HEK293 (cell line): ENCODE data around the gene SAMD11.

Experiments
- CTCF ChIA-PET: fragments of 350-600 bp; formaldehyde crosslinking; extraction: SDS; loops from one replicate; lab custom pipeline; 2021; ENCODE audit warnings: antibody characterized with exemption; lab: Yijun Ruan, JAX
- POLR2A ChIA-PET: fragments of 300-600 bp; formaldehyde crosslinking; extraction: SDS; loops from one replicate; lab custom pipeline; 2020; ENCODE audit warnings: antibody characterized with exemption, inconsistent platforms; lab: Yijun Ruan, JAX
- H3K27ac ChIP-seq: fragments of 200-500 bp; sonication (Bioruptor generic); 2 replicates; pipeline ENCODE4 v1.5.1; 2014; ENCODE audit warnings: low read depth, low read length, control low read depth, inconsistent platforms; ENCODE audit errors: extremely low read depth
- H3K36me3 ChIP-seq, 2 experiments: fragments of 200-500 bp in 1 of 2; sonication (Bioruptor generic) in 1 of 2; 1 replicate in 1 of 2; 2 replicates in 1 of 2; pipeline ENCODE4 v1.5.1; 2014 to 2017; ENCODE audit warnings: inconsistent platforms in 2 of 2, low read length in 2 of 2; ENCODE audit not compliant: control insufficient read depth in 2 of 2, insufficient read depth in 1 of 2
- H3K4me1 ChIP-seq: fragments of 200-500 bp; sonication (Bioruptor generic); 2 replicates; pipeline ENCODE4 v1.5.1; 2014; ENCODE audit warnings: mild to moderate bottlenecking, low read length, inconsistent platforms; ENCODE audit not compliant: control insufficient read depth, insufficient read depth
- H3K4me3 ChIP-seq: 2 replicates; pipeline ENCODE4 v1.5.1; 2011; ENCODE audit warnings: low read depth, mild to moderate bottlenecking, control low read depth, low read length, moderate library complexity
- H3K9me3 ChIP-seq: fragments of 200-500 bp; sonication (Bioruptor generic); 2 replicates; pipeline ENCODE4 v1.5.1; 2014; ENCODE audit warnings: low read depth, low read length, inconsistent platforms; ENCODE audit not compliant: control insufficient read depth, insufficient read depth
- FEZF1 ChIP-seq: fragments of 450-650 bp; formaldehyde crosslinking; IDR thresholded peaks from 2 replicates; pipeline ENCODE4 v1.5.1; 2016; ENCODE audit warnings: missing biosample characterization, missing genetic modification characterization
- GLI2 ChIP-seq: fragments of 450-650 bp; formaldehyde crosslinking; IDR thresholded peaks from 2 replicates; pipeline ENCODE4; 2017; ENCODE audit warnings: missing biosample characterization, missing genetic modification characterization, low read depth, borderline replicate concordance
- MEIS1 ChIP-seq: sonication (generic); formaldehyde crosslinking; IDR thresholded peaks from 2 replicates; pipeline ENCODE4 v1.8.1; 2022; ENCODE audit warnings: missing genetic modification reagents, mild to moderate bottlenecking, borderline replicate concordance
- PRDM1 ChIP-seq: fragments of 450-650 bp; formaldehyde crosslinking; IDR thresholded peaks from 2 replicates; pipeline ENCODE4; 2016; ENCODE audit warnings: missing biosample characterization, missing genetic modification characterization
- PRDM4 ChIP-seq: fragments of 450-650 bp; formaldehyde crosslinking; IDR thresholded peaks from 2 replicates; pipeline ENCODE4 v1.5.1; 2017; ENCODE audit warnings: missing biosample characterization, missing genetic modification characterization
- SETDB1 ChIP-seq: IDR thresholded peaks from one replicate; pipeline ENCODE4 v1.6.1; 2017; ENCODE audit warnings: mild to moderate bottlenecking, low read length, moderate library complexity, mixed read lengths; ENCODE audit not compliant: insufficient read length
- ZBTB1 ChIP-seq: fragments of 450-650 bp; formaldehyde crosslinking; IDR thresholded peaks from 2 replicates; pipeline ENCODE4 v1.5.1; 2016; ENCODE audit warnings: missing biosample characterization, missing genetic modification characterization
- ZBTB17 ChIP-seq: fragments of 450-650 bp; formaldehyde crosslinking; IDR thresholded peaks from 2 replicates; pipeline ENCODE4 v1.5.1; 2016; ENCODE audit warnings: missing biosample characterization, missing genetic modification characterization
- ZBTB21 ChIP-seq: fragments of 450-650 bp; formaldehyde crosslinking; IDR thresholded peaks from 2 replicates; pipeline ENCODE4 v1.5.1; 2017; ENCODE audit warnings: missing biosample characterization, missing genetic modification characterization
- ZFP37 ChIP-seq: fragments of 450-650 bp; formaldehyde crosslinking; IDR thresholded peaks from 2 replicates; pipeline ENCODE4 v1.5.1; 2016; ENCODE audit warnings: missing biosample characterization, missing genetic modification characterization
- ZFP69B ChIP-seq: fragments of 450-650 bp; formaldehyde crosslinking; IDR thresholded peaks from 2 replicates; pipeline ENCODE4 v1.5.1; 2016; ENCODE audit warnings: missing biosample characterization, missing genetic modification characterization
- ZNF112 ChIP-seq: fragments of 450-650 bp; formaldehyde crosslinking; IDR thresholded peaks from 2 replicates; pipeline ENCODE4 v1.5.0; 2017; ENCODE audit warnings: missing biosample characterization, missing genetic modification characterization
- ZNF16 ChIP-seq: fragments of 450-650 bp; formaldehyde crosslinking; IDR thresholded peaks from 2 replicates; pipeline ENCODE4 v1.5.1; 2016; ENCODE audit warnings: low read depth, missing biosample characterization, missing genetic modification characterization
- ZNF2 ChIP-seq: fragments of 450-650 bp; formaldehyde crosslinking; IDR thresholded peaks from 2 replicates; pipeline ENCODE4 v1.5.1; 2016; ENCODE audit warnings: missing biosample characterization, missing genetic modification characterization
- ZNF221 ChIP-seq: fragments of 450-650 bp; formaldehyde crosslinking; IDR thresholded peaks from 2 replicates; pipeline ENCODE4 v1.5.1; 2017; ENCODE audit warnings: missing biosample characterization, missing genetic modification characterization, borderline replicate concordance
- ZNF24 ChIP-seq: fragments of 450-650 bp; formaldehyde crosslinking; IDR thresholded peaks from 2 replicates; pipeline ENCODE4 v1.5.1; 2016; ENCODE audit warnings: missing biosample characterization, missing genetic modification characterization
- ZNF248 ChIP-seq: fragments of 450-650 bp; formaldehyde crosslinking; IDR thresholded peaks from 2 replicates; pipeline ENCODE4 v1.5.1; 2017; ENCODE audit warnings: missing biosample characterization, missing genetic modification characterization
- ZNF37A ChIP-seq: fragments of 450-650 bp; IDR thresholded peaks from 2 replicates; pipeline ENCODE4 v1.5.1; 2018; ENCODE audit warnings: missing biosample characterization, missing genetic modification characterization
- ZNF426 ChIP-seq: fragments of 450-650 bp; formaldehyde crosslinking; IDR thresholded peaks from 2 replicates; pipeline ENCODE4 v1.5.1; 2017; ENCODE audit warnings: missing biosample characterization, missing genetic modification characterization, mild to moderate bottlenecking, inconsistent platforms, moderate library complexity
- ZNF473 ChIP-seq: fragments of 450-650 bp; formaldehyde crosslinking; IDR thresholded peaks from 2 replicates; pipeline ENCODE4 v1.5.1; 2017; ENCODE audit warnings: missing biosample characterization, missing genetic modification characterization
- ZNF514 ChIP-seq: fragments of 450-650 bp; formaldehyde crosslinking; IDR thresholded peaks from 2 replicates; pipeline ENCODE4 v1.5.1; 2016; ENCODE audit warnings: missing biosample characterization, missing genetic modification characterization
- ZNF555 ChIP-seq: fragments of 450-650 bp; formaldehyde crosslinking; conservative IDR thresholded peaks from 2 replicates; pipeline ENCODE4 v1.5.1; 2017; ENCODE audit warnings: missing biosample characterization, mild to moderate bottlenecking, missing genetic modification characterization, inconsistent platforms
- ZNF610 ChIP-seq: fragments of 450-650 bp; formaldehyde crosslinking; IDR thresholded peaks from 2 replicates; pipeline ENCODE4 v1.5.1; 2016; ENCODE audit warnings: missing biosample characterization, missing genetic modification characterization, borderline replicate concordance
- ZNF639 ChIP-seq: fragments of 450-650 bp; formaldehyde crosslinking; IDR thresholded peaks from 2 replicates; pipeline ENCODE4 v1.5.1; 2016; ENCODE audit warnings: missing biosample characterization, missing genetic modification characterization
- ZNF837 ChIP-seq: fragments of 450-650 bp; formaldehyde crosslinking; IDR thresholded peaks from 2 replicates; pipeline ENCODE4 v1.5.1; 2016; ENCODE audit warnings: missing biosample characterization, missing genetic modification characterization
- ZSCAN16 ChIP-seq: fragments of 450-650 bp; formaldehyde crosslinking; IDR thresholded peaks from 2 replicates; pipeline ENCODE4 v1.5.1; 2016; ENCODE audit warnings: missing biosample characterization, missing genetic modification characterization
- TF ChIP-seq, protein P1 (sequence below): fragments of 450-650 bp; formaldehyde crosslinking; IDR thresholded peaks from 2 replicates; pipeline ENCODE4 v1.5.1; 2016; ENCODE audit warnings: missing biosample characterization, missing genetic modification characterization
- TF ChIP-seq, protein P2 (sequence below): fragments of 450-650 bp; formaldehyde crosslinking; IDR thresholded peaks from 2 replicates; pipeline ENCODE4 v1.5.1; 2016; ENCODE audit warnings: missing biosample characterization, missing genetic modification characterization
- TF ChIP-seq, protein P3 (sequence below): fragments of 450-650 bp; formaldehyde crosslinking; optimal IDR thresholded peaks from 2 replicates; pipeline ENCODE3; 2016; ENCODE audit warnings: missing biosample characterization, mild to moderate bottlenecking, missing genetic modification characterization

The SAMD11 gene

DNA sequence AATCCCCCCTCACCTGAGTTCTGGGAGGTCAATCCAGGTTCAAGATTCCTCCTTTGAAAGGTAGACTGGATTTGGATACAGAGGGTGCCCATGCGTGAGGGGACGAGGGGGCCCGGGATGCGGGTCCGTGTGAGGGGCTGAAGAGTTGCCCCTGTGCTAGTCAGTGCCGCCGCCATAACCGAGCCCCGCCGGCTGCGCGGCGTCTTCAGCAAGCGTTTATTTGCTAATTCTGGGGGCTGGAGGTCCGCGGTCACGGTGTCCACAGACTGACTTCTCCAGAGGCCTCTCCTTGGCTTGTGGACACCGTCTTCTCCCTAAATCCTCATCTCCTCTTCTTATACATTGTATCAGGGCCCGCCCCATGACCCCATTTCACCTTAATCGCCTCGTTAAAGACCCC, 20.9 kb upstream of the SAMD11 start:
- ChIA-PET POLR2A (interaction anchor here (0.7 kb wide), 1 partner anchor 94 kb away, joined by 4 read pairs; no protein-coding TSS in a partner anchor), CTCF (interaction anchor here (0.6 to 1.0 kb wide), 3 partner anchors 29 to 534 kb away, joined by 3 read pairs; no protein-coding TSS in a partner anchor)
- no peaks in the 10 kb centered on the region for H3K9me3 ChIP-seq

DNA sequence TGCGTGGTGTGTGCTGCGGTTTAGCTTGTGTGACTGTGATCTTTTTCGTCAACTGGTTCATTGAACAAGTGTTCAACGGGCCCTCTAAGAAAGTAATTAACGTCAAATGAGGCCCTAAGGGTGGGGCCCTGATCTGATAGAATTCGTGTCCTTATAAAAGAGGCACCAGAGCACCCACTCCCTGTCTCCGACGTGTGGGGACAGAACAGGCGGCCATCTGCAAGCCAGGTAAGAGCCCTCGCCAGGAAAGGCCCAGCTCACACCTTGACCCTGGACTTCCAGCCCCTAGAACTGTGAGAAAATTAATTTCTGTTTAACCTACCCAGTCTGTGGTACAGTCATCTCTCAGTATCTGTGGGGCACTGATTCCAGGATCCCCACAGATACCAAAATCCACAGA, 20.4 kb upstream of the SAMD11 start:
- POLR2A ChIA-PET, result no interaction called here
- no peaks in the 10 kb centered on the region for H3K36me3 ChIP-seq
- CTCF ChIA-PET, result interaction anchor here (0.6 to 1.0 kb wide), 2 partner anchors 29 to 533 kb away, joined by 3 read pairs; no protein-coding TSS in a partner anchor
- no peak for TF ChIP-seq ZNF473 (tag by site-specific recombination)
- no peak for TF ChIP-seq ZNF2 (tag by site-specific recombination)
- TF ChIP-seq ZNF37A (tag by site-specific recombination), result no peak
- TF ChIP-seq ZNF837 (tag by site-specific recombination), result no peak
- no peak for TF ChIP-seq PRDM1 (tag by site-specific recombination)
- TF ChIP-seq ZSCAN16 (tag by site-specific recombination), result no peak
- no peak for TF ChIP-seq ZFP69B (tag by site-specific recombination)
- no peak for TF ChIP-seq GLI2
- no peak for TF ChIP-seq ZNF248 (tag by site-specific recombination)
- TF ChIP-seq ZNF221 (tag by site-specific recombination), result no peak
- TF ChIP-seq, protein P1, sequence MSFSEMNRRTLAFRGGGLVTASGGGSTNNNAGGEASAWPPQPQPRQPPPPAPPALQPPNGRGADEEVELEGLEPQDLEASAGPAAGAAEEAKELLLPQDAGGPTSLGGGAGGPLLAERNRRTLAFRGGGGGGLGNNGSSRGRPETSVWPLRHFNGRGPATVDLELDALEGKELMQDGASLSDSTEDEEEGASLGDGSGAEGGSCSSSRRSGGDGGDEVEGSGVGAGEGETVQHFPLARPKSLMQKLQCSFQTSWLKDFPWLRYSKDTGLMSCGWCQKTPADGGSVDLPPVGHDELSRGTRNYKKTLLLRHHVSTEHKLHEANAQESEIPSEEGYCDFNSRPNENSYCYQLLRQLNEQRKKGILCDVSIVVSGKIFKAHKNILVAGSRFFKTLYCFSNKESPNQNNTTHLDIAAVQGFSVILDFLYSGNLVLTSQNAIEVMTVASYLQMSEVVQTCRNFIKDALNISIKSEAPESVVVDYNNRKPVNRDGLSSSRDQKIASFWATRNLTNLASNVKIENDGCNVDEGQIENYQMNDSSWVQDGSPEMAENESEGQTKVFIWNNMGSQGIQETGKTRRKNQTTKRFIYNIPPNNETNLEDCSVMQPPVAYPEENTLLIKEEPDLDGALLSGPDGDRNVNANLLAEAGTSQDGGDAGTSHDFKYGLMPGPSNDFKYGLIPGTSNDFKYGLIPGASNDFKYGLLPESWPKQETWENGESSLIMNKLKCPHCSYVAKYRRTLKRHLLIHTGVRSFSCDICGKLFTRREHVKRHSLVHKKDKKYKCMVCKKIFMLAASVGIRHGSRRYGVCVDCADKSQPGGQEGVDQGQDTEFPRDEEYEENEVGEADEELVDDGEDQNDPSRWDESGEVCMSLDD (tag by site-specific recombination), result no peak

More for the DNA sequence above, 20.9 kb upstream of the SAMD11 start:
- H3K27ac ChIP-seq, result no peak overlapping the region
- no peak overlapping the region for H3K4me3 ChIP-seq
- peaks cover 5% of the 10 kb centered on the region; the same call in 1 of the 2 replicates for H3K4me1 ChIP-seq
- no peaks in the 10 kb centered on the region for H3K36me3 ChIP-seq
- no peak for TF ChIP-seq ZNF16 (tag by site-specific recombination)
- no peak for TF ChIP-seq PRDM4 (tag by site-specific recombination)
- no peak for TF ChIP-seq ZBTB17 (tag by site-specific recombination)
- no peak for TF ChIP-seq ZSCAN16 (tag by site-specific recombination)
- no peak for TF ChIP-seq ZNF426 (tag by site-specific recombination)
- TF ChIP-seq, protein P2, sequence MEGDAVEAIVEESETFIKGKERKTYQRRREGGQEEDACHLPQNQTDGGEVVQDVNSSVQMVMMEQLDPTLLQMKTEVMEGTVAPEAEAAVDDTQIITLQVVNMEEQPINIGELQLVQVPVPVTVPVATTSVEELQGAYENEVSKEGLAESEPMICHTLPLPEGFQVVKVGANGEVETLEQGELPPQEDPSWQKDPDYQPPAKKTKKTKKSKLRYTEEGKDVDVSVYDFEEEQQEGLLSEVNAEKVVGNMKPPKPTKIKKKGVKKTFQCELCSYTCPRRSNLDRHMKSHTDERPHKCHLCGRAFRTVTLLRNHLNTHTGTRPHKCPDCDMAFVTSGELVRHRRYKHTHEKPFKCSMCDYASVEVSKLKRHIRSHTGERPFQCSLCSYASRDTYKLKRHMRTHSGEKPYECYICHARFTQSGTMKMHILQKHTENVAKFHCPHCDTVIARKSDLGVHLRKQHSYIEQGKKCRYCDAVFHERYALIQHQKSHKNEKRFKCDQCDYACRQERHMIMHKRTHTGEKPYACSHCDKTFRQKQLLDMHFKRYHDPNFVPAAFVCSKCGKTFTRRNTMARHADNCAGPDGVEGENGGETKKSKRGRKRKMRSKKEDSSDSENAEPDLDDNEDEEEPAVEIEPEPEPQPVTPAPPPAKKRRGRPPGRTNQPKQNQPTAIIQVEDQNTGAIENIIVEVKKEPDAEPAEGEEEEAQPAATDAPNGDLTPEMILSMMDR (tag by site-specific recombination), result no peak
- no peak for TF ChIP-seq FEZF1 (tag by site-specific recombination)
- TF ChIP-seq, protein P3, sequence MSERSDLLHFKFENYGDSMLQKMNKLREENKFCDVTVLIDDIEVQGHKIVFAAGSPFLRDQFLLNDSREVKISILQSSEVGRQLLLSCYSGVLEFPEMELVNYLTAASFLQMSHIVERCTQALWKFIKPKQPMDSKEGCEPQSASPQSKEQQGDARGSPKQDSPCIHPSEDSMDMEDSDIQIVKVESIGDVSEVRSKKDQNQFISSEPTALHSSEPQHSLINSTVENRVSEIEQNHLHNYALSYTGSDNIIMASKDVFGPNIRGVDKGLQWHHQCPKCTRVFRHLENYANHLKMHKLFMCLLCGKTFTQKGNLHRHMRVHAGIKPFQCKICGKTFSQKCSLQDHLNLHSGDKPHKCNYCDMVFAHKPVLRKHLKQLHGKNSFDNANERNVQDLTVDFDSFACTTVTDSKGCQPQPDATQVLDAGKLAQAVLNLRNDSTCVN, result no peak
- no peak for TF ChIP-seq ZNF610 (tag by site-specific recombination)
- no peak for TF ChIP-seq ZBTB21 (tag by site-specific recombination)
- no peak for TF ChIP-seq ZNF639 (tag by site-specific recombination)
- no peak for TF ChIP-seq ZNF112 (tag by site-specific recombination)
- TF ChIP-seq MEIS1 (CRISPR knock-in tag), result no peak
- TF ChIP-seq ZNF555 (tag by site-specific recombination), result no peak
- TF ChIP-seq SETDB1, result no peak
- no peak for TF ChIP-seq ZNF24 (tag by site-specific recombination)
- no peak for TF ChIP-seq ZNF514 (tag by site-specific recombination)
- TF ChIP-seq ZFP37 (tag by site-specific recombination), result no peak
- TF ChIP-seq ZBTB1 (tag by site-specific recombination), result no peak

More for the DNA sequence above, 20.4 kb upstream of the SAMD11 start:
- no peaks in the 10 kb centered on the region for H3K9me3 ChIP-seq
- H3K27ac ChIP-seq, result no peak overlapping the region
- no peak overlapping the region for H3K4me3 ChIP-seq
- peaks cover 5% of the 10 kb centered on the region; the same call in 1 of the 2 replicates for H3K4me1 ChIP-seq
